ENCODE measurements around the gene ATP13A3. TPM values are rescaled to one million over a fixed set of nuclear protein-coding genes. Genes with fewer than 3 reads are reported as not detected.
A peak's percentile ranks its signal among the peaks of the same experiment; 100 is the strongest.

Gene ATP13A3
- total and polyA plus RNA-seq, 2 donors (not counting 1 experiment from before 2014, with no cell fraction given): 222 to 285 TPM

DNA sequence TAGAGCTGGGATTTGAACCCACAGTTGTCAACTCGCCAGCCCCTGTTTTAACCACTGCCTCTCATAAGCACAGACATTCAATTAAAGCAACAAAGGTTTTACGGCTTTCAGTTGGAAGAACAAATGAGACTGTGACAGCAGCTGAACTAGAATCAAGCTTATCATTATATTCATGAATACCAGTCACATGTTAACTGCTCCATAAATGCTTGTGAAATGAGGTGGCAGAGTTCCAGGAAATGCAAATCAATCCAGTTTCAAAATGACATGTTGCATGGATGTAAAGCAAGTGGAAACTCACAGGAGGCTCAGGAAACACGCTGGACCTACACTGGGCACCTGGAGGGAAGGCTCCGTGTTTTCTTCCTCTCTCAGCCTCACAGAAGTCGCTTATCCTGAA, 91.6 kb downstream of the ATP13A3 start:
- Histone ChIP-seq H3K9me3 (ENCODE audit: control insufficient read depth, insufficient read depth, low read depth, low read length) (no peaks in the 10 kb centered on the region), H3K27ac (ENCODE audit: insufficient read depth, low read length) (no peak overlapping the region), H2AFZ (ENCODE audit: low read length) (no peak overlapping the region), H3K4me2 (ENCODE audit: extremely low read depth, insufficient read depth, low read length) (no peak overlapping the region), H3K27me3 (ENCODE audit: control insufficient read depth, insufficient read depth, low read length) (peaks cover 25% of the 10 kb centered on the region), H3K9ac (ENCODE audit: insufficient read depth, low read length) (no peak overlapping the region), H4K20me1 (ENCODE audit: control insufficient read depth, extremely low read depth, insufficient read depth, low read length) (no peaks in the 10 kb centered on the region), H3K4me1 (ENCODE audit: control insufficient read depth, extremely low read depth, insufficient read depth, low read length) (peaks cover 4% of the 10 kb centered on the region), H3K4me3 (replicated peaks in 1 of 4; ENCODE audit: control extremely low read depth in 1 of 4, insufficient read depth in 1 of 4, low read depth in 3 of 4, low read length in 4 of 4) (no peak overlapping the region), H3K36me3 (ENCODE audit: control insufficient read depth, insufficient read depth, low read length) (no peaks in the 10 kb centered on the region), H3K79me2 (ENCODE audit: control insufficient read depth, insufficient read depth, low read length) (no peaks in the 10 kb centered on the region)
- DNase-seq (ENCODE audit: low read depth in 2 of 2): peak in 1 of 2 donors; percentile 58
- TF ChIP-seq EZH2 (IDR thresholded peaks at IDR 0.05; ENCODE audit: low read length, missing control alignments): no peak
- TF ChIP-seq CTCF (conservative IDR thresholded peaks at IDR 0.05 in 1 of 2, IDR thresholded peaks at IDR 0.05 in 1 of 2; ENCODE audit: low read depth in 1 of 2, low read length in 2 of 2): no peak

DNA sequence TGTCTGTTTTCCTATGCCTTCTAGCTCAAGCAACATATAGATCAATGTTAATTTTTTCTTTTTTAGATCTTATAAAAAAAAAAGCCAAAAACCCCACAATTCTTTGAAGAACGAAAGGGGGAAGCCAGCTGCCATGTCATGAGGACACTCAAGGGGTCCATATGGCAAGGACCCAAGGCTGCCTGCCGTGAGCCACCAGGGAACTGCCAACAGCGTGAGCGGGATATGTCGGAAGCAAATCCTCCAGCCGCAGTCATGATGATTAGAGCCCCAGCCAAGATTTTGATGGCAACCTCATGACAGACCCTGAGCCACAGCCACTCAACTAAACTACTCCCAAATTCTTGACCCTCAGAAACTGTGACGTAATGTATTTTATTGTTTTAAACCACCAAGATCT, 94.2 kb downstream of the ATP13A3 start:
- H4K20me1 ChIP-seq (ENCODE audit: control insufficient read depth, extremely low read depth, insufficient read depth, low read length): no peaks in the 10 kb centered on the region
- no peak overlapping the region for H2AFZ ChIP-seq (ENCODE audit: low read length)
- H3K4me1 ChIP-seq (ENCODE audit: control insufficient read depth, extremely low read depth, insufficient read depth, low read length): peaks cover 4% of the 10 kb centered on the region
- H3K36me3 ChIP-seq (ENCODE audit: control insufficient read depth, insufficient read depth, low read length): no peaks in the 10 kb centered on the region
- no peak overlapping the region for H3K4me2 ChIP-seq (ENCODE audit: extremely low read depth, insufficient read depth, low read length)
- H3K9ac ChIP-seq (ENCODE audit: insufficient read depth, low read length): no peak overlapping the region
- TF ChIP-seq EZH2 (IDR thresholded peaks at IDR 0.05; ENCODE audit: low read length, missing control alignments): no peak
- TF ChIP-seq CTCF (conservative IDR thresholded peaks at IDR 0.05 in 1 of 2, IDR thresholded peaks at IDR 0.05 in 1 of 2; ENCODE audit: low read depth in 1 of 2, low read length in 2 of 2): no peak
- H3K4me3 ChIP-seq (replicated peaks in 1 of 4; ENCODE audit: control extremely low read depth in 1 of 4, insufficient read depth in 1 of 4, low read depth in 3 of 4, low read length in 4 of 4): no peak overlapping the region
- H3K79me2 ChIP-seq (ENCODE audit: control insufficient read depth, insufficient read depth, low read length): no peaks in the 10 kb centered on the region
- no peaks in the 10 kb centered on the region for H3K9me3 ChIP-seq (ENCODE audit: control insufficient read depth, insufficient read depth, low read depth, low read length)
- no peak overlapping the region for H3K27ac ChIP-seq (ENCODE audit: insufficient read depth, low read length)
- DNase-seq (ENCODE audit: low read depth in 2 of 2): no peak
- H3K27me3 ChIP-seq (ENCODE audit: control insufficient read depth, insufficient read depth, low read length): peaks cover 23% of the 10 kb centered on the region

DNA sequence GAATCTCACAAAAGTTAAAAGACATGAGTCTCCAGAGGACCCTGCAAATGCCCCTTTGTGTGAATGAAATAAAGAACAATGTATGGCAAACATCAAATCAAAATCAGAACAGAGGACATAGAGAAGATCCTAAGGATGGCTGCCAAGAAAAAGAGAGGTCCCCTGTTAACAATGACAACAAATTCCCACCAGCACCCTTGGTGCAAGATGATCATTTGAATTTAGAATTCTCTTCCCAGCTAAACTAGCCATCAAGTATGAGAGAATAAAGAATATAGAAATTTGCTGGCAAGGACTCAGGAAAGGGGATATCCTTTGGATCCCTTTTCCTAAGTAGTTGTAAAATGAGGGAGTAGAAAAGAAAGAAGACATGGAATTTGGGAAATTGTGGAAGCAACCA, 96.0 kb downstream of the ATP13A3 start:
- no peak overlapping the region for H3K9ac ChIP-seq (ENCODE audit: insufficient read depth, low read length)
- no peak overlapping the region for H3K27ac ChIP-seq (ENCODE audit: insufficient read depth, low read length)
- TF ChIP-seq CTCF (conservative IDR thresholded peaks at IDR 0.05 in 1 of 2, IDR thresholded peaks at IDR 0.05 in 1 of 2; ENCODE audit: low read depth in 1 of 2, low read length in 2 of 2) (no peak), EZH2 (IDR thresholded peaks at IDR 0.05; ENCODE audit: low read length, missing control alignments) (no peak)
- H3K9me3 ChIP-seq (ENCODE audit: control insufficient read depth, insufficient read depth, low read depth, low read length): no peaks in the 10 kb centered on the region
- no peak overlapping the region for H3K4me3 ChIP-seq (replicated peaks in 1 of 4; ENCODE audit: control extremely low read depth in 1 of 4, insufficient read depth in 1 of 4, low read depth in 3 of 4, low read length in 4 of 4)
- H3K36me3 ChIP-seq (ENCODE audit: control insufficient read depth, insufficient read depth, low read length): no peaks in the 10 kb centered on the region
- no peaks in the 10 kb centered on the region for H3K4me1 ChIP-seq (ENCODE audit: control insufficient read depth, extremely low read depth, insufficient read depth, low read length)
- H4K20me1 ChIP-seq (ENCODE audit: control insufficient read depth, extremely low read depth, insufficient read depth, low read length): no peaks in the 10 kb centered on the region
- no peak overlapping the region for H2AFZ ChIP-seq (ENCODE audit: low read length)
- H3K79me2 ChIP-seq (ENCODE audit: control insufficient read depth, insufficient read depth, low read length): no peaks in the 10 kb centered on the region
- H3K27me3 ChIP-seq (ENCODE audit: control insufficient read depth, insufficient read depth, low read length): peaks cover 16% of the 10 kb centered on the region
- H3K4me2 ChIP-seq (ENCODE audit: extremely low read depth, insufficient read depth, low read length): no peak overlapping the region
- DNase-seq (ENCODE audit: low read depth in 2 of 2): no peak
